NCI-H2196 treated with DMSO at 0.1 percent for 48 hours (cell line): ENCODE results near the gene RND3.

Experiments used
- DNase-seq: peaks from one replicate; lab custom pipeline; 2025; ENCODE audit not compliant: unreplicated experiment; lab: John Stamatoyannopoulos, UW

The RND3 gene

GRCh38 chr2:150476809-150477302, 10.6 kb downstream of the RND3 start:
- no peak for DNase-seq

GRCh38 chr2:150476286-150476685, 11.2 kb downstream of the RND3 start:
- DNase-seq: no peak

GRCh38 chr2:150475479-150476250, 11.8 kb downstream of the RND3 start:
- DNase-seq: no peak

- no peak for DNase-seq
Measured at GRCh38 chr2:150474326-150475074, 13.0 kb downstream of the RND3 start.

GRCh38 chr2:150473767-150474166, 13.7 kb downstream of the RND3 start:
- DNase-seq: no peak

GRCh38 chr2:150472511-150472899, 15.0 kb downstream of the RND3 start:
- DNase-seq: no peak

- DNase-seq: no peak
Measured at GRCh38 chr2:150471813-150472510, 15.5 kb downstream of the RND3 start.

GRCh38 chr2:150470435-150470834, 17.0 kb downstream of the RND3 start:
- no peak for DNase-seq

- DNase-seq: no peak
Measured at GRCh38 chr2:150469706-150470274, 17.7 kb downstream of the RND3 start.

GRCh38 chr2:150468350-150468960, 19.0 kb downstream of the RND3 start:
- DNase-seq: no peak

- no peak for DNase-seq
Measured at GRCh38 chr2:150467621-150467963, 19.9 kb downstream of the RND3 start.

GRCh38 chr2:150466741-150467620, 20.5 kb downstream of the RND3 start:
- no peak for DNase-seq

GRCh38 chr2:150465703-150466569, 21.5 kb downstream of the RND3 start:
- no peak for DNase-seq

- DNase-seq: no peak
Measured at GRCh38 chr2:150464986-150465385, 22.5 kb downstream of the RND3 start.

GRCh38 chr2:150464270-150464669, 23.2 kb downstream of the RND3 start:
- DNase-seq: no peak

- no peak for DNase-seq
Measured at GRCh38 chr2:150462770-150463169, 24.7 kb downstream of the RND3 start.

- no peak for DNase-seq
Measured at GRCh38 chr2:150459281-150459680, 28.2 kb downstream of the RND3 start.

GRCh38 chr2:150450765-150451164, 36.7 kb downstream of the RND3 start:
- no peak for DNase-seq

- DNase-seq: no peak
Measured at GRCh38 chr2:150449856-150450255, 37.6 kb downstream of the RND3 start.
